ENCODE measurements around the gene EHBP1.

EHBP1 gene

GRCh38 chr2:62785216-62785615 lies 79.7 kb downstream of the EHBP1 start:
- no peak for DNase-seq (ENCODE audit: low read depth)

DNA sequence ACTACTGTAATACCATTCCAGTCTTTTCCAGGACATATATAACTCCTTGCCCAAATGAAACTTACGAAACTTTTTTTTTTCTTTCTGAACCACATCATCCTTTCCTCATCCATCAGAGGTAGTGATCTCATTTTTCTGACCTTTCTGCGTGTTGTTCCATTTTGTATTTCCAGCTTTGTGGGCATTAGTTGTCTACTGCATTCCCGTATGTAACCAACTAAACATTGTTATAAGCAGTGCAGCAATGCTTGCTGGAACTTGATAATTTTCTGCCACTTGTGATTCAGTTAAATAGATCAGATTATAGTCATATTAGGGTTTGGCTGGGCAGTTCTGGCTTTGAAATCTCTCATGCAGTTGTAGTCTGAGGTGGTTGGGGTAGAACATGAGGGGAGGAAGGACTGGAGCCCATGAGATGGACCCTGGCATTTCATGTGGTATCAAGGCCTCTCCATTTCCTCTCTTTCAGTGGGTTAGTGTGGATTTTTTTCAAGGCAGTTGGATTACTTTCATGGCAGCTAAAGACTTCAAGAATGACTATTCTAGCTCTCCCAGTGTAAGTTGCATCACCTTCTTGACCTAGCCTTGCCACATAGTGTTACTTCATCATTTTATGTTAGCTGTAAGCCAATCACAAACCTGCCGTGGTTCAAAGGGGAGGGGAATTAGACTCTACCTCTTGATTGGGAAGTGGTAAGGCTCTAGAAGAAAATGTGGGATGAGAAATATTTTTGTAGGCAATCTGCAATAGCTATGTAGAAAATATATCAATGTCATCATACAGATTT lies 80.5 kb downstream of the EHBP1 start:
- DNase-seq (ENCODE audit: low read depth): no peak

GRCh38 chr2:62787386-62787785 lies 81.9 kb downstream of the EHBP1 start:
- DNase-seq (ENCODE audit: low read depth): no peak

- no peak for DNase-seq (ENCODE audit: low read depth)
Observed at GRCh38 chr2:62789518-62789917, 84.0 kb downstream of the EHBP1 start.

DNA sequence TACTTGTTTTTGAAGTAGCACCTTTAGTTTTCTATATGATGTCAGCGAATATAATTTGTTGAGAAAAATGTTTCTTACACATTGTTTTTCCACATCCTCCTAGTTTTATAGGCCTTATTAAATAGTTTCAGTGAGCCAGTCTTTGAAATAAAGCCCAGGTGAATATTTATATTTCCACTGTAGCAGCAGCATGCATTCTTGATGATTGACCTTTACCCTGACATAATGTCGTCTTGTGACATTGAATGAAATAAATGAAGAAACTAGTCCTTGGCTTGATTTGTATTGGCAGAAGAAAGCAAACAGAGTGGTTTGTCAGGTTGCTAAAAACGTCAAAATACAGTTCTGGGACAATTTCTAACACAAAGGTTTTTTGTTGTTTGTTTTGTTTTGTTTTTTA lies 84.4 kb downstream of the EHBP1 start:
- no peak for DNase-seq (ENCODE audit: low read depth)

DNA sequence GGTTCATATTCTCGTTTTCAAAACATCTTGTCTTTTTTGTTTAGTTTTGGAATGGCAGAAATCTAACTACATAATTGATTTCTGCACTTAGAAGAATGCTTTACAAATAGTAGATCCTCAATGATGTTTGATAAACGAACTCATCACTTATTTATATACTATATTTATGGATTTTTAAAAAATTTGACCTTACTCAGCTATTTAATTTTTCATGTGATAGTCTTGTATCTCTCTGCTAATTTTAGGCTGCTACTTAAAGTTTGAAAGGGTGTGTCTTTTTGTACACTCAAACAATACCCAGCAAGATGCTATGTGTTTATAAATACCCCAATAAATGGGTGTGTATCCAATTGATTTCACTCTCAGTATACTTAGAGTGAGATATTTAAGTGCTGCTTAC lies 86.9 kb downstream of the EHBP1 start:
- no peak for DNase-seq (ENCODE audit: low read depth)

GRCh38 chr2:62793213-62793612 lies 87.7 kb downstream of the EHBP1 start:
- DNase-seq (ENCODE audit: low read depth): no peak

- no peak for DNase-seq (ENCODE audit: low read depth)
Observed at GRCh38 chr2:62794791-62795190, 89.3 kb downstream of the EHBP1 start.

- no peak for DNase-seq (ENCODE audit: low read depth)
Observed at GRCh38 chr2:62795341-62795740, 89.8 kb downstream of the EHBP1 start.

DNA sequence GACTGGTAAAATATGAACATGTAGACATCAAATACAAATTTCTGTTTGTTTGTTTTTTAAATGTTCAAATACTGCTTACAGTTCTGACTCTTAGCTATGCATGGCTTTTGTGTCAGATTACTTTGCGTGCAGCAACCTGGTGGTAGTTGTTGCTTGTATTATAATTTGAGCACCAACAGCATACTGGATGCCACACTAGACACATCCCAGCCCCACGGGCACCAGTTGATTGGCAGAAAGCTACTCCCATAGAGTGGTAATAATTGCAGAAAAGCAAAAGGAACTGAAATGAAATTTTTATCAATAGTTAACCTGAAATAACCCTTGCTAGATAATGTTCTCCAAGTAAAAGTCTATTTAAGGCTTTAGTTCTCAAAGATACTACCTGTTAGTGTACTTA lies 91.6 kb downstream of the EHBP1 start:
- DNase-seq (ENCODE audit: low read depth): no peak

DNA sequence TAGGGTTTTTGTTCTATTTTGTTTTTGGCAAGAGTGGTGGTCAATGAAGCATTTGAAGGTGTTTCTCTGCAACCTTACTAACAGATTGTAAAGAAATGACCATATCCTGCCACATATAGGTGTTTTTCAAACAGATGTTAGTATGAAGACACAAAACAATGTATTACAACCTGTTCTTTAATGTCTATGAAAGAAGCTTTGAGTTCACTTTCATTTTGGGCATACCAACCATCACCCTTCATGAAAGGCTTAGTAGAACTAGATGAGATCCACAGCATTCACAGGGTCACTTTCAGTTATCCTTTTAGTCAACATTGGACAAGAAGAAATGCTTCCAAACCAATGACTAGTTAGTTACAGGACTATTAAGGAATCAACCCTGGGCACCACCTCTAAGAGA lies 95.1 kb downstream of the EHBP1 start:
- no peak for DNase-seq (ENCODE audit: low read depth)

- no peak for DNase-seq (ENCODE audit: low read depth)
Observed at GRCh38 chr2:62801110-62801509, 95.6 kb downstream of the EHBP1 start.

GRCh38 chr2:62801814-62802523 lies 96.5 kb downstream of the EHBP1 start:
- DNase-seq (ENCODE audit: low read depth): no peak

DNA sequence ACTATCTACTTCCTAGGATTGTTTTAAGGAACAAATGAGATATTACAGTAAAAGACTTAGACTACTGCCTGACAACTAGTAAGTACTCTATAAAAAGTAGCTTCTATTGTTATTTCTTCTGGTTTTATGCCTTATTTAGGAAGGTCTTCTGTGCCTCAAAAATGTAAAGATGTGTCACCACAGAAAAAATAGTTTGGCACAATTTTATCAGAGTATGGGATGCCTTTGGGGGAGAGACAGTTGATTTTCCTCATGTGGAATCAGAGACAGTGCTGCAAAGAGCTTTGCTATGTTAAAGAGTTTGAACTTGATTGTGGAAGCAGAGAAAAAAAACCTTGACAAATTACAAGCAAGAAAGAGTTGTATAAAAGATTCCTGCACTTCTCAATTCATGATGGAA lies 98.4 kb downstream of the EHBP1 start:
- DNase-seq (ENCODE audit: low read depth): no peak

GRCh38 chr2:62806231-62806630 lies 100.7 kb downstream of the EHBP1 start:
- DNase-seq (ENCODE audit: low read depth): no peak

DNA sequence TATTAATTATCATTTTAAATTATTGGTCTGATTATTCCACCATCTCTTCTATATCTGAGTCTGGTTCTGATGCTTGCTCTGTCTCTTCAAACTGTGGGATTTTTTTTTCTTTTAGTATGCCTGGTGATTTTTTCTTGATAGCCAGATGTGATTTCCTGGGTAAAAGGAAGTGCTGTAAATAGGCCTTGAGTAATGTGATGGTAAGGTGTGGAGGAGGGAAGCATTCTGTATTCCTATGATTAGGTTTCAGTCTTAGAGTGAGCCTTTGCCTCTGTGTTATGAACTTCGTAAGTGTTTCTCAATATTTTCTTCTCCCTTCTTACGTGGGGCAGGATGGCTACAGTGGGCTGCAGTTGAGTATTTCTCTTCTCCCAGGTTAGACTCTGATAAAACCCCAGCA lies 103.0 kb downstream of the EHBP1 start:
- no peak for DNase-seq (ENCODE audit: low read depth)

DNA sequence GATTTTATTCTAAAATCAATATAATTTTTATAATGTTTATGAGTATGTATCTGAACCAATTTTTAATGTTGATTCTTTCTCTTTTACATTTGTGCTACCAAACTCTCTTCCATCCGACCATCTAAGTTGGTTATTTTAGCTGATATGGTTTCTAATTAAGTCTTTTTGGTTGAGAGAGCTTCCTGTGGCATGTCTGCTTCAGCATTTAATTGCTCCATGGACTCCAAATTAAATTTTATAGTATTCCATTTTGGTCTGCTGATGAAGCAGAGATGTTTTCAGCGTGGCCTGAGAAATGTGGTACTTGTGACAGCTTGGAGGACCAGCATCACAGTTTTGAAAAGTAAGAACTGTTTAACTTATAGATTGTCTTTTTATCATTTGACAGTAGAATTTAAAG lies 105.6 kb downstream of the EHBP1 start:
- DNase-seq (ENCODE audit: low read depth): no peak

DNA sequence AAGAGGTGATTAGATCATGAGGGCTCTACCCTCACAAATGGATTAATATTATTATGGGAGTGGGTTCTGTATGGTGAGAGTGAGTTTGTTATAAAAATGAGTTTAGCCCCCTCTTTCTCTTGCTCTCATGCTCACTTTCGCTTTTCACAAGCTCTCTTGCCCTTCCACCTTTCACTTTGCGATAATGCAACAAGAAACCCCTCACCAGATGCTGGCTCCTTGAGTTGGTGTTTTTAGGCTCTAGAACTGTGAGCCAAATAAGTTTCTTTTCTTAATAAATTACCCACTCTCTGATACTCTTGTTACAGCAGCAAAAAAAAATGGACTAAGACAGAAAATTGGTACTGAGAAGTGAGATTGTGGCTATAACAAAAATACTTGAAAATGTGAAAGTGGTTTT lies 106.5 kb downstream of the EHBP1 start:
- no peak for DNase-seq (ENCODE audit: low read depth)

GRCh38 chr2:62812921-62813825 lies 107.7 kb downstream of the EHBP1 start:
- no peak for DNase-seq (ENCODE audit: low read depth)

- no peak for DNase-seq (ENCODE audit: low read depth)
Observed at GRCh38 chr2:62814123-62814522, 108.6 kb downstream of the EHBP1 start.

DNA sequence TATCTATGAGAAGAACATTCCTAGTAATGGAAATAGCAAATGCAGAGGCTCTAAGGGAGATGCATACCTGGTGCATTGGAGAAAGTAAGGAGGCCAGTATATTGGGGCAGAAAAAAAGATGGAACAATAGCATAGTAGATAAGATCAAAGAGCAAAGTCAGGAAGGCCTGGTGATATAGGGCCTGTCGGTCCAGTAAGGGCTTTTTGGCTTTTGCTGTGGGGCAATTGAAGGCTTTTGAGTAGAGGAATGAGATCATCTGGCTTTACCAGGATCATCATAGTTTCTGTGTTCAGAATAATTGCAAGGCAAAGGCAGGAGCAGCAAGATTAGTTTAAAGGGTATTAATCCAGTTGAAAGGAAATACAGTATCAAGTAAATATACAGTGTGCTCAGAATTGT lies 111.8 kb downstream of the EHBP1 start:
- DNase-seq (ENCODE audit: low read depth): no peak

DNA sequence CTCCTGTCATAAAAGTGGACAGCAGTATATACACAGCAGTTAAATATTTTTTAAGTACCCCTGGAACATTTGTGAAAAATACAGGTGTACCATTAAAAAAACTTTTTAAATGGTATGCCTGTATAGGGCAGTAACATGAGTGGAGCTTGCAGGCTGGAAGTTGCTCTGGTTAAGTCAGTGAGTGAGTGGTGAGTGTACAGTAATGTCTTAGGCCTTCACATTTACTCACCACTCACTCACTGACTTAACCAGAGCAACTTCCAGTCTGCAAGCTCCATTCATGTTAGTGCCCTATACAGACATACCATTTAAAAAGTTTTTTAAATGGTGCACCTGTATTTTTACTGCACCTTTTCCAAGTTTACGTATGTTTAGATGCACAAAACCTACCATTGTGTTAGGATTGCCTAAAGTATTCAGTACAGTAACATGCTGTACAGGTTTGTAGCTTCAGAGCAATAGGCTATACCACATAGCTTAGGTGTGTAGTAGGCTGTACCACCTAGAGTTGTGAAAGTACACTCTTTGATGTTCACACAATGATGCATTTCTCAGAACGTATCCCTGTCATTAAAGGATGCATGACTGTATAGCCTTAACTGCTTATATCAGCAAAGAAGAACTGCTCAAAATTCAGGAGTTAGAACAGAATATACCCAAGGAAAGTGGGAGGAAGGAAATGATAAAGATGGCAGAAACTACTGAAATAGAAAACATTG lies 112.6 kb downstream of the EHBP1 start:
- no peak for DNase-seq (ENCODE audit: low read depth)

All from stimulated activated CD8-positive, alpha-beta memory T cell treated with anti-CD3 and anti-CD28 coated beads, Interleukin-15, amount 100 ng/mL, for 24 hours (primary cell).